Stimulated activated memory B cell treated with anti-CD40 and anti-IgM and Interleukin-4, amounts not matched to agents 10 μg/mL and 1 μg/mL and 100 μg/mL, for 72 hours (primary cell): ENCODE results near the gene RAB14.
A peak's percentile ranks its signal among the peaks of the same experiment; 100 is the strongest.

Experiments used
- ATAC-seq: fragments of 150-1000 bp; cut with Tn5 transposase; 2 replicates; pipeline ENCODE4 v1.10.0; 2021
- H3K27ac Mint-ChIP-seq: one replicate; pipeline ENCODE4 v1.8.0; 2022; ENCODE audit warnings: mild to moderate bottlenecking, mixed read lengths
- H3K27me3 Mint-ChIP-seq: one replicate; pipeline ENCODE4 v1.8.0; 2022; ENCODE audit warnings: mixed read lengths
- H3K36me3 Mint-ChIP-seq: one replicate; pipeline ENCODE4 v1.8.0; 2022; ENCODE audit warnings: mixed read lengths
- H3K4me1 Mint-ChIP-seq: one replicate; pipeline ENCODE4 v1.8.0; 2022; ENCODE audit warnings: mixed read lengths
- H3K4me3 Mint-ChIP-seq: one replicate; pipeline ENCODE4 v1.8.0; 2022; ENCODE audit warnings: mild to moderate bottlenecking, moderate library complexity, mixed read lengths
- H3K9me3 Mint-ChIP-seq: one replicate; pipeline ENCODE4 v1.8.0; 2022; ENCODE audit warnings: mixed read lengths

RAB14 gene

GRCh38 chr9:121227862-121228261 lies 26.2 kb upstream of the RAB14 start:
- Mint-ChIP-seq H3K4me3 (no peak overlapping the region), H3K4me1 (no peaks in the 10 kb centered on the region), H3K27me3 (no peaks in the 10 kb centered on the region), H3K36me3 (peaks cover 30% of the 10 kb centered on the region), H3K9me3 (no peaks in the 10 kb centered on the region), H3K27ac (no peak overlapping the region)
- no peak for ATAC-seq

- Mint-ChIP-seq H3K36me3 (peaks cover 24% of the 10 kb centered on the region), H3K9me3 (no peaks in the 10 kb centered on the region), H3K27me3 (no peaks in the 10 kb centered on the region), H3K27ac (no peak overlapping the region), H3K4me1 (no peaks in the 10 kb centered on the region), H3K4me3 (no peak overlapping the region)
- no peak for ATAC-seq
Observed at GRCh38 chr9:121226175-121226574, 24.5 kb upstream of the RAB14 start.

GRCh38 chr9:121225240-121225639 lies 23.6 kb upstream of the RAB14 start:
- Mint-ChIP-seq H3K36me3 (peaks cover 25% of the 10 kb centered on the region), H3K4me1 (no peaks in the 10 kb centered on the region), H3K27ac (no peak overlapping the region), H3K27me3 (no peaks in the 10 kb centered on the region), H3K4me3 (no peak overlapping the region), H3K9me3 (no peaks in the 10 kb centered on the region)
- no peak for ATAC-seq

- Mint-ChIP-seq H3K4me3 (no peak overlapping the region), H3K36me3 (peaks cover 32% of the 10 kb centered on the region), H3K27me3 (no peaks in the 10 kb centered on the region), H3K9me3 (no peaks in the 10 kb centered on the region), H3K4me1 (peaks cover 9% of the 10 kb centered on the region), H3K27ac (no peak overlapping the region)
- ATAC-seq: no peak
Observed at GRCh38 chr9:121222524-121223171, 21.0 kb upstream of the RAB14 start.

- H3K27ac Mint-ChIP-seq: no peak overlapping the region
- H3K36me3 Mint-ChIP-seq: peaks cover 35% of the 10 kb centered on the region
- peaks cover 11% of the 10 kb centered on the region for H3K4me1 Mint-ChIP-seq
- H3K27me3 Mint-ChIP-seq: no peaks in the 10 kb centered on the region
- no peak for ATAC-seq
- H3K9me3 Mint-ChIP-seq: no peaks in the 10 kb centered on the region
- H3K4me3 Mint-ChIP-seq: no peak overlapping the region
Observed at GRCh38 chr9:121221664-121222055, 20.0 kb upstream of the RAB14 start.

- no peaks in the 10 kb centered on the region for H3K27me3 Mint-ChIP-seq
- ATAC-seq: no peak
- H3K27ac Mint-ChIP-seq: no peak overlapping the region
- no peak overlapping the region for H3K4me3 Mint-ChIP-seq
- peaks cover 16% of the 10 kb centered on the region for H3K4me1 Mint-ChIP-seq
- H3K9me3 Mint-ChIP-seq: no peaks in the 10 kb centered on the region
- H3K36me3 Mint-ChIP-seq: peaks cover 40% of the 10 kb centered on the region
Observed at GRCh38 chr9:121220996-121221663, 19.5 kb upstream of the RAB14 start.

- no peak overlapping the region for H3K27ac Mint-ChIP-seq
- no peaks in the 10 kb centered on the region for H3K27me3 Mint-ChIP-seq
- H3K36me3 Mint-ChIP-seq: peaks cover 48% of the 10 kb centered on the region
- no peaks in the 10 kb centered on the region for H3K9me3 Mint-ChIP-seq
- no peak for ATAC-seq
- no peak overlapping the region for H3K4me3 Mint-ChIP-seq
- peaks cover 17% of the 10 kb centered on the region for H3K4me1 Mint-ChIP-seq
Observed at GRCh38 chr9:121219530-121219929, 17.9 kb upstream of the RAB14 start.

GRCh38 chr9:121218357-121219027 lies 16.8 kb upstream of the RAB14 start:
- H3K27me3 Mint-ChIP-seq: no peaks in the 10 kb centered on the region
- H3K27ac Mint-ChIP-seq: peak overlapping the region; percentile 79
- H3K4me3 Mint-ChIP-seq: no peak overlapping the region
- no peaks in the 10 kb centered on the region for H3K9me3 Mint-ChIP-seq
- peaks cover 50% of the 10 kb centered on the region for H3K36me3 Mint-ChIP-seq
- ATAC-seq: no peak
- H3K4me1 Mint-ChIP-seq: peaks cover 24% of the 10 kb centered on the region

- H3K27ac Mint-ChIP-seq: peak overlapping the region; percentile 79
- H3K4me1 Mint-ChIP-seq: peaks cover 30% of the 10 kb centered on the region
- ATAC-seq: peak; percentile 80
- no peaks in the 10 kb centered on the region for H3K27me3 Mint-ChIP-seq
- H3K36me3 Mint-ChIP-seq: peaks cover 45% of the 10 kb centered on the region
- no peak overlapping the region for H3K4me3 Mint-ChIP-seq
- no peaks in the 10 kb centered on the region for H3K9me3 Mint-ChIP-seq
Observed at GRCh38 chr9:121217609-121218292, 16.1 kb upstream of the RAB14 start.

GRCh38 chr9:121216271-121216805 lies 14.7 kb upstream of the RAB14 start:
- no peak overlapping the region for H3K27ac Mint-ChIP-seq
- H3K36me3 Mint-ChIP-seq: peaks cover 50% of the 10 kb centered on the region
- no peak overlapping the region for H3K4me3 Mint-ChIP-seq
- H3K27me3 Mint-ChIP-seq: no peaks in the 10 kb centered on the region
- peaks cover 30% of the 10 kb centered on the region for H3K4me1 Mint-ChIP-seq
- no peaks in the 10 kb centered on the region for H3K9me3 Mint-ChIP-seq
- no peak for ATAC-seq

- Mint-ChIP-seq H3K9me3 (no peaks in the 10 kb centered on the region), H3K27me3 (no peaks in the 10 kb centered on the region), H3K4me3 (no peak overlapping the region), H3K27ac (peak overlapping the region; percentile 31), H3K36me3 (peaks cover 54% of the 10 kb centered on the region), H3K4me1 (peaks cover 41% of the 10 kb centered on the region)
- ATAC-seq: no peak
Observed at GRCh38 chr9:121214005-121214404, 12.3 kb upstream of the RAB14 start.

- peak overlapping the region; percentile 29 for H3K27ac Mint-ChIP-seq
- H3K27me3 Mint-ChIP-seq: no peaks in the 10 kb centered on the region
- peak; percentile 63 for ATAC-seq
Observed at GRCh38 chr9:121213136-121213806, 11.6 kb upstream of the RAB14 start.

GRCh38 chr9:121210536-121210935 lies 8.9 kb upstream of the RAB14 start:
- peaks cover 37% of the 10 kb centered on the region for H3K36me3 Mint-ChIP-seq
- peak overlapping the region; percentile 89 for H3K27ac Mint-ChIP-seq
- peaks cover 51% of the 10 kb centered on the region for H3K4me1 Mint-ChIP-seq
- H3K4me3 Mint-ChIP-seq: no peak overlapping the region
- no peak for ATAC-seq
- H3K9me3 Mint-ChIP-seq: no peaks in the 10 kb centered on the region
- no peaks in the 10 kb centered on the region for H3K27me3 Mint-ChIP-seq

More at GRCh38 chr9:121213136-121213806, 11.6 kb upstream of the RAB14 start:
- Mint-ChIP-seq H3K4me1 (peaks cover 45% of the 10 kb centered on the region), H3K4me3 (no peak overlapping the region), H3K9me3 (no peaks in the 10 kb centered on the region), H3K36me3 (peaks cover 53% of the 10 kb centered on the region)

- Mint-ChIP-seq H3K36me3 (peaks cover 24% of the 10 kb centered on the region), H3K4me1 (peaks cover 44% of the 10 kb centered on the region), H3K27me3 (no peaks in the 10 kb centered on the region), H3K9me3 (no peaks in the 10 kb centered on the region), H3K27ac (peak overlapping the region; percentile 89), H3K4me3 (peak overlapping the region; percentile 78)
- peak; percentile 95 for ATAC-seq
Observed at GRCh38 chr9:121207371-121207940, 5.8 kb upstream of the RAB14 start.
